ENCODE measurements around the gene ARHGAP31. TPM values are rescaled to one million over a fixed set of nuclear protein-coding genes. Genes with fewer than 3 reads are reported as not detected.

ARHGAP31 gene
- total and polyA plus RNA-seq, 2 experiments from 2014 or later = 1.2 to 4.3 TPM

DNA sequence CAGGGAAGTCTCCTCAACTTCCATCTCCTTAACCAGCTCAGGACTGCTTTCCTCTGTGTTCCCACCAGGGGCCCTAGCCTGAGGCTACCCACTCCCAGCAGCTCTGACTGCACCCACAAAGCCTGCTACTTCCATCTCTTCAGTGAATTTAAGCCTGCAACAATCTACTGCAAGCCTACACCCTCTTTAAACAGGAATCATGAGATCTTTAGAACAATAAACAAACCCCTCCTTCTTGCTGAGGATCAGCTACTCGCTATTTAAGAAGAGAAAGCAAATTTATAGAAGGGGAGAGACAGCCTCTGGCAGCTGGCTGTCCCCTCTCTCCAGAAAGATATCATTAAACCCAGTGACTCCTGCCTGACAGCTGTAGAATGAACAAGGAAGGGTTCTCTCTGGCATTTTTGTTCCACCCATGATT is 51.9 kb downstream of the ARHGAP31 start:
- DNase-seq (ENCODE audit: low spot score) = no peak
- no peak overlapping the region for H3K4me2 ChIP-seq
- H3K4me3 ChIP-seq = no peak overlapping the region
- H2AFZ ChIP-seq = no peak overlapping the region
- peaks cover 15% of the 10 kb centered on the region for H3K9me3 Mint-ChIP-seq
- no peak overlapping the region for H3K27ac ChIP-seq (ENCODE audit: low read depth)
- H3K36me3 ChIP-seq (ENCODE audit: insufficient read depth) = no peaks in the 10 kb centered on the region
- no peak overlapping the region for H3K27ac Mint-ChIP-seq
- H4K20me1 ChIP-seq (replicated peaks; ENCODE audit: insufficient read depth) = no peaks in the 10 kb centered on the region
- peaks cover 60% of the 10 kb centered on the region for H3K4me1 Mint-ChIP-seq
- H3F3A ChIP-seq (replicated peaks; ENCODE audit: low read depth) = no peaks in the 10 kb centered on the region
- H3K79me2 ChIP-seq (replicated peaks; ENCODE audit: insufficient read depth) = no peaks in the 10 kb centered on the region
- ATAC-seq = peak; percentile 7
- no peak overlapping the region for H3K4me3 Mint-ChIP-seq
- H3K9me2 ChIP-seq (ENCODE audit: insufficient read depth) = peaks cover 6% of the 10 kb centered on the region; the same call in 1 of the 2 replicates
- H3K4me1 ChIP-seq (ENCODE audit: insufficient read depth) = peaks cover 32% of the 10 kb centered on the region
- TF ChIP-seq, protein P1, sequence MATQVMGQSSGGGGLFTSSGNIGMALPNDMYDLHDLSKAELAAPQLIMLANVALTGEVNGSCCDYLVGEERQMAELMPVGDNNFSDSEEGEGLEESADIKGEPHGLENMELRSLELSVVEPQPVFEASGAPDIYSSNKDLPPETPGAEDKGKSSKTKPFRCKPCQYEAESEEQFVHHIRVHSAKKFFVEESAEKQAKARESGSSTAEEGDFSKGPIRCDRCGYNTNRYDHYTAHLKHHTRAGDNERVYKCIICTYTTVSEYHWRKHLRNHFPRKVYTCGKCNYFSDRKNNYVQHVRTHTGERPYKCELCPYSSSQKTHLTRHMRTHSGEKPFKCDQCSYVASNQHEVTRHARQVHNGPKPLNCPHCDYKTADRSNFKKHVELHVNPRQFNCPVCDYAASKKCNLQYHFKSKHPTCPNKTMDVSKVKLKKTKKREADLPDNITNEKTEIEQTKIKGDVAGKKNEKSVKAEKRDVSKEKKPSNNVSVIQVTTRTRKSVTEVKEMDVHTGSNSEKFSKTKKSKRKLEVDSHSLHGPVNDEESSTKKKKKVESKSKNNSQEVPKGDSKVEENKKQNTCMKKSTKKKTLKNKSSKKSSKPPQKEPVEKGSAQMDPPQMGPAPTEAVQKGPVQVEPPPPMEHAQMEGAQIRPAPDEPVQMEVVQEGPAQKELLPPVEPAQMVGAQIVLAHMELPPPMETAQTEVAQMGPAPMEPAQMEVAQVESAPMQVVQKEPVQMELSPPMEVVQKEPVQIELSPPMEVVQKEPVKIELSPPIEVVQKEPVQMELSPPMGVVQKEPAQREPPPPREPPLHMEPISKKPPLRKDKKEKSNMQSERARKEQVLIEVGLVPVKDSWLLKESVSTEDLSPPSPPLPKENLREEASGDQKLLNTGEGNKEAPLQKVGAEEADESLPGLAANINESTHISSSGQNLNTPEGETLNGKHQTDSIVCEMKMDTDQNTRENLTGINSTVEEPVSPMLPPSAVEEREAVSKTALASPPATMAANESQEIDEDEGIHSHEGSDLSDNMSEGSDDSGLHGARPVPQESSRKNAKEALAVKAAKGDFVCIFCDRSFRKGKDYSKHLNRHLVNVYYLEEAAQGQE (IDR thresholded peaks at IDR 0.05; ENCODE audit: unreplicated experiment) = no peak
- TF ChIP-seq, protein P2, sequence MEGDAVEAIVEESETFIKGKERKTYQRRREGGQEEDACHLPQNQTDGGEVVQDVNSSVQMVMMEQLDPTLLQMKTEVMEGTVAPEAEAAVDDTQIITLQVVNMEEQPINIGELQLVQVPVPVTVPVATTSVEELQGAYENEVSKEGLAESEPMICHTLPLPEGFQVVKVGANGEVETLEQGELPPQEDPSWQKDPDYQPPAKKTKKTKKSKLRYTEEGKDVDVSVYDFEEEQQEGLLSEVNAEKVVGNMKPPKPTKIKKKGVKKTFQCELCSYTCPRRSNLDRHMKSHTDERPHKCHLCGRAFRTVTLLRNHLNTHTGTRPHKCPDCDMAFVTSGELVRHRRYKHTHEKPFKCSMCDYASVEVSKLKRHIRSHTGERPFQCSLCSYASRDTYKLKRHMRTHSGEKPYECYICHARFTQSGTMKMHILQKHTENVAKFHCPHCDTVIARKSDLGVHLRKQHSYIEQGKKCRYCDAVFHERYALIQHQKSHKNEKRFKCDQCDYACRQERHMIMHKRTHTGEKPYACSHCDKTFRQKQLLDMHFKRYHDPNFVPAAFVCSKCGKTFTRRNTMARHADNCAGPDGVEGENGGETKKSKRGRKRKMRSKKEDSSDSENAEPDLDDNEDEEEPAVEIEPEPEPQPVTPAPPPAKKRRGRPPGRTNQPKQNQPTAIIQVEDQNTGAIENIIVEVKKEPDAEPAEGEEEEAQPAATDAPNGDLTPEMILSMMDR (conservative IDR thresholded peaks at IDR 0.05; ENCODE audit: low read depth in 2 of 2) = no peak
- TF ChIP-seq EZH2phosphoT487 (IDR thresholded peaks at IDR 0.05; ENCODE audit: unreplicated experiment) = no peak
- no peak for TF ChIP-seq EZH2 (IDR thresholded peaks at IDR 0.05; ENCODE audit: low read depth, unreplicated experiment)
- no peak for TF ChIP-seq NANOG (IDR thresholded peaks at IDR 0.05; ENCODE audit: borderline replicate concordance)
- TF ChIP-seq, protein P3, sequence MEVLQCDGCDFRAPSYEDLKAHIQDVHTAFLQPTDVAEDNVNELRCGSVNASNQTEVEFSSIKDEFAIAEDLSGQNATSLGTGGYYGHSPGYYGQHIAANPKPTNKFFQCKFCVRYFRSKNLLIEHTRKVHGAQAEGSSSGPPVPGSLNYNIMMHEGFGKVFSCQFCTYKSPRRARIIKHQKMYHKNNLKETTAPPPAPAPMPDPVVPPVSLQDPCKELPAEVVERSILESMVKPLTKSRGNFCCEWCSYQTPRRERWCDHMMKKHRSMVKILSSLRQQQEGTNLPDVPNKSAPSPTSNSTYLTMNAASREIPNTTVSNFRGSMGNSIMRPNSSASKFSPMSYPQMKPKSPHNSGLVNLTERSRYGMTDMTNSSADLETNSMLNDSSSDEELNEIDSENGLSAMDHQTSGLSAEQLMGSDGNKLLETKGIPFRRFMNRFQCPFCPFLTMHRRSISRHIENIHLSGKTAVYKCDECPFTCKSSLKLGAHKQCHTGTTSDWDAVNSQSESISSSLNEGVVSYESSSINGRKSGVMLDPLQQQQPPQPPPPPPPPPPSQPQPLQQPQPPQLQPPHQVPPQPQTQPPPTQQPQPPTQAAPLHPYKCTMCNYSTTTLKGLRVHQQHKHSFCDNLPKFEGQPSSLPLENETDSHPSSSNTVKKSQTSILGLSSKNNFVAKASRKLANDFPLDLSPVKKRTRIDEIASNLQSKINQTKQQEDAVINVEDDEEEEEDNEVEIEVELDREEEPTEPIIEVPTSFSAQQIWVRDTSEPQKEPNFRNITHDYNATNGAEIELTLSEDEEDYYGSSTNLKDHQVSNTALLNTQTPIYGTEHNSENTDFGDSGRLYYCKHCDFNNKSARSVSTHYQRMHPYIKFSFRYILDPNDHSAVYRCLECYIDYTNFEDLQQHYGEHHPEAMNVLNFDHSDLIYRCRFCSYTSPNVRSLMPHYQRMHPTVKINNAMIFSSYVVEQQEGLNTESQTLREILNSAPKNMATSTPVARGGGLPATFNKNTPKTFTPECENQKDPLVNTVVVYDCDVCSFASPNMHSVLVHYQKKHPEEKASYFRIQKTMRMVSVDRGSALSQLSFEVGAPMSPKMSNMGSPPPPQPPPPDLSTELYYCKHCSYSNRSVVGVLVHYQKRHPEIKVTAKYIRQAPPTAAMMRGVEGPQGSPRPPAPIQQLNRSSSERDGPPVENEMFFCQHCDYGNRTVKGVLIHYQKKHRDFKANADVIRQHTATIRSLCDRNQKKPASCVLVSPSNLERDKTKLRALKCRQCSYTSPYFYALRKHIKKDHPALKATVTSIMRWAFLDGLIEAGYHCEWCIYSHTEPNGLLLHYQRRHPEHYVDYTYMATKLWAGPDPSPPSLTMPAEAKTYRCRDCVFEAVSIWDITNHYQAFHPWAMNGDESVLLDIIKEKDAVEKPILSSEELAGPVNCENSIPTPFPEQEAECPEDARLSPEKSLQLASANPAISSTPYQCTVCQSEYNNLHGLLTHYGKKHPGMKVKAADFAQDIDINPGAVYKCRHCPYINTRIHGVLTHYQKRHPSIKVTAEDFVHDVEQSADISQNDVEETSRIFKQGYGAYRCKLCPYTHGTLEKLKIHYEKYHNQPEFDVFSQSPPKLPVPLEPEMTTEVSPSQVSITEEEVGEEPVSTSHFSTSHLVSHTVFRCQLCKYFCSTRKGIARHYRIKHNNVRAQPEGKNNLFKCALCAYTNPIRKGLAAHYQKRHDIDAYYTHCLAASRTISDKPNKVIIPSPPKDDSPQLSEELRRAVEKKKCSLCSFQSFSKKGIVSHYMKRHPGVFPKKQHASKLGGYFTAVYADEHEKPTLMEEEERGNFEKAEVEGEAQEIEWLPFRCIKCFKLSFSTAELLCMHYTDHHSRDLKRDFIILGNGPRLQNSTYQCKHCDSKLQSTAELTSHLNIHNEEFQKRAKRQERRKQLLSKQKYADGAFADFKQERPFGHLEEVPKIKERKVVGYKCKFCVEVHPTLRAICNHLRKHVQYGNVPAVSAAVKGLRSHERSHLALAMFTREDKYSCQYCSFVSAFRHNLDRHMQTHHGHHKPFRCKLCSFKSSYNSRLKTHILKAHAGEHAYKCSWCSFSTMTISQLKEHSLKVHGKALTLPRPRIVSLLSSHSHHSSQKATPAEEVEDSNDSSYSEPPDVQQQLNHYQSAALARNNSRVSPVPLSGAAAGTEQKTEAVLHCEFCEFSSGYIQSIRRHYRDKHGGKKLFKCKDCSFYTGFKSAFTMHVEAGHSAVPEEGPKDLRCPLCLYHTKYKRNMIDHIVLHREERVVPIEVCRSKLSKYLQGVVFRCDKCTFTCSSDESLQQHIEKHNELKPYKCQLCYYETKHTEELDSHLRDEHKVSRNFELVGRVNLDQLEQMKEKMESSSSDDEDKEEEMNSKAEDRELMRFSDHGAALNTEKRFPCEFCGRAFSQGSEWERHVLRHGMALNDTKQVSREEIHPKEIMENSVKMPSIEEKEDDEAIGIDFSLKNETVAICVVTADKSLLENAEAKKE (CRISPR knock-in tag; IDR thresholded peaks at IDR 0.05) = no peak
- no peak for TF ChIP-seq STAT1 (IDR thresholded peaks at IDR 0.05; ENCODE audit: unreplicated experiment)
- no peak for TF ChIP-seq POLR2AphosphoS5 (IDR thresholded peaks at IDR 0.05; ENCODE audit: low read depth)
- TF ChIP-seq, protein P4, sequence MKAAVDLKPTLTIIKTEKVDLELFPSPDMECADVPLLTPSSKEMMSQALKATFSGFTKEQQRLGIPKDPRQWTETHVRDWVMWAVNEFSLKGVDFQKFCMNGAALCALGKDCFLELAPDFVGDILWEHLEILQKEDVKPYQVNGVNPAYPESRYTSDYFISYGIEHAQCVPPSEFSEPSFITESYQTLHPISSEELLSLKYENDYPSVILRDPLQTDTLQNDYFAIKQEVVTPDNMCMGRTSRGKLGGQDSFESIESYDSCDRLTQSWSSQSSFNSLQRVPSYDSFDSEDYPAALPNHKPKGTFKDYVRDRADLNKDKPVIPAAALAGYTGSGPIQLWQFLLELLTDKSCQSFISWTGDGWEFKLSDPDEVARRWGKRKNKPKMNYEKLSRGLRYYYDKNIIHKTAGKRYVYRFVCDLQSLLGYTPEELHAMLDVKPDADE (IDR thresholded peaks at IDR 0.05) = no peak
- TF ChIP-seq ZNF331 (CRISPR knock-in tag; IDR thresholded peaks at IDR 0.05; ENCODE audit: low read depth) = no peak
- H3K27me3 Mint-ChIP-seq (ENCODE audit: insufficient read depth, low read depth, poor library complexity) = peaks cover 3% of the 10 kb centered on the region
- H3K36me3 Mint-ChIP-seq (ENCODE audit: low read depth) = peaks cover 15% of the 10 kb centered on the region
- no peaks in the 10 kb centered on the region for H3K27me3 ChIP-seq (ENCODE audit: insufficient read depth)

Data from GM23338 (cell line).